ENCODE data around the gene ITFG2. TPM values are rescaled to one million over a fixed set of nuclear protein-coding genes. Genes with fewer than 3 reads are reported as not detected.

Gene ITFG2
- total and polyA plus RNA-seq, 10 of the 15 experiments (the other 5 are each of a cell fraction or from before 2014, with no cell fraction given): 21.2 to 39.5 (median 25.9) TPM

- BruUV-seq (replicated peaks): no TSS peak
- Histone ChIP-seq H3K79me2 (ENCODE audit: control insufficient read depth, insufficient read depth, low read length) (no peaks in the 10 kb centered on the region), H3K36me3 (ENCODE audit: control insufficient read depth in 2 of 2, insufficient read depth in 2 of 2, low read length in 1 of 2) (no peaks in the 10 kb centered on the region), H3K4me3 (no peak overlapping the region), H3K27ac (ENCODE audit: control insufficient read depth, insufficient read depth) (no peak overlapping the region), H2AFZ (ENCODE audit: control insufficient read depth, low read depth, low read length) (no peak overlapping the region), H3K4me1 (ENCODE audit: control insufficient read depth, insufficient read depth, low read length) (no peaks in the 10 kb centered on the region; the same call in 1 of the 2 replicates), H3K4me2 (ENCODE audit: control insufficient read depth, insufficient read depth) (no peak overlapping the region), H3K27me3 (replicated peaks in 1 of 2; ENCODE audit: control insufficient read depth in 2 of 2, insufficient read depth in 2 of 2, low read length in 1 of 2) (peaks cover 1 to 6% of the 10 kb centered on the region in 2 experiments; a peak in 3 of 4 replicates), H3K9ac (ENCODE audit: control insufficient read depth, insufficient read depth, low read length) (no peak overlapping the region), H3K9me3 (replicated peaks; ENCODE audit: control insufficient read depth, insufficient read depth, low read length) (no peaks in the 10 kb centered on the region), H4K20me1 (ENCODE audit: control insufficient read depth, insufficient read depth) (no peaks in the 10 kb centered on the region)
- no peak for DNase-seq (ENCODE audit: low read depth, low spot score)
- ChIA-PET RAD21 (ENCODE audit: unreplicated experiment) (interaction anchor here (1.1 to 1.6 kb wide), 4 partner anchors 11 to 31 kb away, joined by 3 to 4 read pairs (median 3); no protein-coding TSS in a partner anchor), POLR2A (interaction anchor here (0.9 kb wide), 1 partner anchor 28 kb away, joined by 3 read pairs; no protein-coding TSS in a partner anchor), SMC1A (ENCODE audit: uncharacterized antibody, unreplicated experiment) (interaction anchor here (0.9 to 1.7 kb wide), 2 partner anchors 28 to 102 kb away, joined by 3 to 6 read pairs; partner anchors contain the start of gene ITFG2), CTCF (interaction anchor here (1.0 to 2.8 kb wide), 8 partner anchors 11 to 458 kb away, joined by 3 to 16 read pairs (median 6); partner anchors contain the start of gene FKBP4)
- WGBS (ENCODE audit: insufficient coverage, insufficient replicate concordance, low lambda C conversion rate, missing lambda C conversion rate): 68% methylated on average over 5 of the region's 5 CpGs
- TF ChIP-seq MEF2B (IDR thresholded peaks at IDR 0.05; ENCODE audit: partially characterized antibody, poor library complexity, severe bottlenecking): no peak
- ATAC-seq: no peak
- intact Hi-C loops (cut with micrococcal nuclease; ENCODE audit: unreplicated experiment) (loop anchor here (2.0 kb wide), 1 partner anchor 102 kb away; no protein-coding TSS in a partner anchor), in situ Hi-C loops (cut with MboI) (no loop called here)
- FAIRE-seq: no peak
Measured at GRCh38 chr12:2785017-2785416, 27.5 kb upstream of the ITFG2 start.

- in situ Hi-C loops (cut with MboI) (no loop called here), intact Hi-C loops (cut with micrococcal nuclease; ENCODE audit: unreplicated experiment) (no loop called here)
- H3K27ac ChIP-seq (ENCODE audit: control insufficient read depth, insufficient read depth): no peak overlapping the region
- no peaks in the 10 kb centered on the region; the same call in none of the 2 replicates for H4K20me1 ChIP-seq (ENCODE audit: control insufficient read depth, insufficient read depth)
- no peak overlapping the region for H3K9ac ChIP-seq (ENCODE audit: control insufficient read depth, insufficient read depth, low read length)
- ChIA-PET RAD21 (ENCODE audit: unreplicated experiment) (interaction anchor here (1.4 kb wide), 1 partner anchor 22 kb away, joined by 4 read pairs; the partner anchor contains the start of gene ITFG2), SMC1A (ENCODE audit: uncharacterized antibody, unreplicated experiment) (no interaction called here), POLR2A (no interaction called here), CTCF (interaction anchor here (0.9 kb wide), 1 partner anchor 9 kb away, joined by 3 read pairs; no protein-coding TSS in a partner anchor)
- no TSS peak for BruUV-seq (replicated peaks)
- no peaks in the 10 kb centered on the region for H3K9me3 ChIP-seq (replicated peaks; ENCODE audit: control insufficient read depth, insufficient read depth, low read length)
- H2AFZ ChIP-seq (ENCODE audit: control insufficient read depth, low read depth, low read length): no peak overlapping the region
- 72% methylated on average over 6 of the region's 6 CpGs for WGBS (ENCODE audit: insufficient coverage, insufficient replicate concordance, low lambda C conversion rate, missing lambda C conversion rate)
- DNase-seq (ENCODE audit: low read depth, low spot score) (no peak), ATAC-seq (no peak), FAIRE-seq (no peak)
- H3K79me2 ChIP-seq (ENCODE audit: control insufficient read depth, insufficient read depth, low read length): peaks cover 6% of the 10 kb centered on the region
- TF ChIP-seq POU2F2 (IDR thresholded peaks at IDR 0.05; ENCODE audit: borderline replicate concordance, low read depth, low read length) (no peak), RFX5 (IDR thresholded peaks at IDR 0.05; ENCODE audit: low read depth, low read length) (no peak), PAX5 (IDR thresholded peaks at IDR 0.05; ENCODE audit: borderline replicate concordance, low read depth, low read length) (no peak), E4F1 (IDR thresholded peaks at IDR 0.05; ENCODE audit: borderline replicate concordance, partially characterized antibody) (no peak)
- H3K4me2 ChIP-seq (ENCODE audit: control insufficient read depth, insufficient read depth): no peak overlapping the region
- H3K4me1 ChIP-seq (ENCODE audit: control insufficient read depth, insufficient read depth, low read length): no peaks in the 10 kb centered on the region
- H3K36me3 ChIP-seq (ENCODE audit: control insufficient read depth in 2 of 2, insufficient read depth in 2 of 2, low read length in 1 of 2): no peaks in the 10 kb centered on the region
- no peak overlapping the region for H3K4me3 ChIP-seq
- peaks cover 0 to 3% of the 10 kb centered on the region in 2 experiments; a peak in 1 of 4 replicates for H3K27me3 ChIP-seq (replicated peaks in 1 of 2; ENCODE audit: control insufficient read depth in 2 of 2, insufficient read depth in 2 of 2, low read length in 1 of 2)
Measured at GRCh38 chr12:2791089-2791488, 21.4 kb upstream of the ITFG2 start.

All from GM12878 (cell line).